Femur (tissue), 1 donor: Measurements from ENCODE around the gene SPRTN.

Source experiments
- DNase-seq: peaks from one replicate; pipeline ENCODE4 v3.0.0-alpha.2; 2017

The SPRTN gene, protein sequence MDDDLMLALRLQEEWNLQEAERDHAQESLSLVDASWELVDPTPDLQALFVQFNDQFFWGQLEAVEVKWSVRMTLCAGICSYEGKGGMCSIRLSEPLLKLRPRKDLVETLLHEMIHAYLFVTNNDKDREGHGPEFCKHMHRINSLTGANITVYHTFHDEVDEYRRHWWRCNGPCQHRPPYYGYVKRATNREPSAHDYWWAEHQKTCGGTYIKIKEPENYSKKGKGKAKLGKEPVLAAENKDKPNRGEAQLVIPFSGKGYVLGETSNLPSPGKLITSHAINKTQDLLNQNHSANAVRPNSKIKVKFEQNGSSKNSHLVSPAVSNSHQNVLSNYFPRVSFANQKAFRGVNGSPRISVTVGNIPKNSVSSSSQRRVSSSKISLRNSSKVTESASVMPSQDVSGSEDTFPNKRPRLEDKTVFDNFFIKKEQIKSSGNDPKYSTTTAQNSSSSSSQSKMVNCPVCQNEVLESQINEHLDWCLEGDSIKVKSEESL

DNA sequence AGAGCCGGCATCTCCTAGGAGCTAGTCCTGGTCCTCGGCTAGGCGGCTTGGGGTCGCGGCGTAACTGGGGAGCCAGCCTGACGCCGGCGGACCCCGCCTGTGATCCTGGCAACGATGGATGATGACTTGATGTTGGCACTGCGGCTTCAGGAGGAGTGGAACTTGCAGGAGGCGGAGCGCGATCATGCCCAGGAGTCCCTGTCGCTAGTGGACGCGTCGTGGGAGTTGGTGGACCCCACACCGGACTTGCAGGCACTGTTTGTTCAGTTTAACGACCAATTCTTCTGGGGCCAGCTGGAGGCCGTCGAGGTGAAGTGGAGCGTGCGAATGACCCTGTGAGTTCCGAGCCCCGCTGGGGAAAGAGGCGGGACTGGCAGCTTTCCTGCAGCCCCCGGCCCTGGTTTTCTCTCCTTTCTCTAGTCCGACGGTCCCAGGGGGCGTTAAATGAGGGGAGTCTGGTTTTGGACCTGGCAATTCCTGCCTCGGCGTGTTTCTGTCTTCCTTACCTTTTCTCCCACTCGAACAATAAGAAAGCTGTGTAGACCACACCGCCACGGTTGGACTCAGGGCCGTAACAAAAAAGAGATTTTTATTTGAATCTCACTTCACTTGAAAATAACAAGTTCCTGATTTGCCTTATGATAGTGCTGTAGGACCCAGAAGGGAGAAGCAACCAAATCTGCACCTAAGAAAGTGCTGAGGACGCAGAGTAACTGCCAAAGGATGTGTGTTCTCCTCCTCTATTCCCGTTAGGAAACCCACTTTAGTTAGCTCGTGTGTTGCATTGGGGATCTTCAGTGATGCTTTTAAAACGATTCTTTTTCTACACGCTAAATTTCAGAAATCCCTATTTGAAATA is at the start of gene SPRTN:
TSS of gene SPRTN (plus strand) at position 24 of the 859 bp plus-strand sequence. CDS start at position 115, 91 bp downstream.
- DNase-seq: no peak

DNA sequence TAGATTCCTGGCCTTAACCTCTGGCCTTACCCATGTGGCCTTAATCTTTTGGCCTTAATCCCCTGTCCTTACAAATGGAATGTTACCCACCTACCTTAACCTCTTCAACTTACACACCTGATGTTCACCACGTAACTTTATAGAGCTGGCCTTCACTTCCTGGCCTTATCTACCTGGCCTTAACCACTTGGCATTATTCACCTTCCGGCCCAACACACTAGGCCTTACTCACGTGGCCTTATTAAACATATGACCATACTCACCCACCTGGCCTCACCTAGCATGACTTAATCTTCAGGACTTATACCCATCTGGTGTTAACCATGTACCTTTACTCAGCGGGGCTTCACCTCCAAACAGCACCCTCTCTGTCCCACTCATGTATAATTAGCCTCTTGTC is 42.2 kb upstream of the SPRTN start:
- DNase-seq: no peak

DNA sequence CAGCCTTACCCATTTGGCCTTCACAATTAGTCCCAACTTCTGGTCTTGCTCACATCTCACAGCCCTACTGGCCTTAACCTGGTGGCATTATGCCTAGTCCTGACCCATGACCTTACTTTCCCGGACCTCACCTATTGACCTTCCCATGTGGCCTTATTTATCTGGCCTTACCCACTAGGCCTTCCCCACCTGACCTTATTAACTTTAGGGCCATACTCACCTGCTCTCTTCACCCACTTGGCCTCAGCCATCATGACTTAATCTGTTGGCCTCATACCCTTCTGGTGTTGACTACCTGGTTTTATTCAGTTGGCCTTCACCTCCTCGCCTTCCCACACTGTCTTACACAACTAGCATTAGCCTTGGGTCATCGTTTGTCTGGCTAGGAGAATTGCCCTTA is 36.1 kb upstream of the SPRTN start:
- no peak for DNase-seq

DNA sequence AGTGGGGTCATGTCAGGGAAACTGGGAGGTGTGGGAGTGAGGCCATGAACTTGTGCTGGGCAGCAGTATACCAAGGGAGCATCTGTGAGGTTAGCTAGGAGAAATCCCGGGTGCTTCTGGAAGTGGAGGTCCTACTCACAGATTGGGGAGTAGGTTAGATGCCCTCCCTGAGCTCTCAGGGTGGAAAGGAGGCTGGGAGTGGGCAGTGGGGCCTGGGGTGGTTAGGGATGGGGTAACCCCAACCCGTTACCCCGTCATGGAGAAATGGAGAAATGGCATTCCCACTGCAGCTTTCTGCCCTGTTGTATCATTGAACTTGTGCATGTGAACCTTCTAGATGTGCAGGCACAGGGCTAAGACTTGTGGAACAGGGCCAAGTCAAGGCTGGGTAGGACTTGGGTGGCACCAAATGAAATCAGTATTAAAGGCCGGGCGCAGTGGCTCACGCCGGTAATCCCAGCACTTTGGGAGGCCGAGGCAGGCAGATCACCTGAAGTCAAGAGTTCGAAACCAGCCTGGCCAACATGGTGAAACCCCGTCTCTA is 27.6 kb upstream of the SPRTN start:
- DNase-seq: no peak

DNA sequence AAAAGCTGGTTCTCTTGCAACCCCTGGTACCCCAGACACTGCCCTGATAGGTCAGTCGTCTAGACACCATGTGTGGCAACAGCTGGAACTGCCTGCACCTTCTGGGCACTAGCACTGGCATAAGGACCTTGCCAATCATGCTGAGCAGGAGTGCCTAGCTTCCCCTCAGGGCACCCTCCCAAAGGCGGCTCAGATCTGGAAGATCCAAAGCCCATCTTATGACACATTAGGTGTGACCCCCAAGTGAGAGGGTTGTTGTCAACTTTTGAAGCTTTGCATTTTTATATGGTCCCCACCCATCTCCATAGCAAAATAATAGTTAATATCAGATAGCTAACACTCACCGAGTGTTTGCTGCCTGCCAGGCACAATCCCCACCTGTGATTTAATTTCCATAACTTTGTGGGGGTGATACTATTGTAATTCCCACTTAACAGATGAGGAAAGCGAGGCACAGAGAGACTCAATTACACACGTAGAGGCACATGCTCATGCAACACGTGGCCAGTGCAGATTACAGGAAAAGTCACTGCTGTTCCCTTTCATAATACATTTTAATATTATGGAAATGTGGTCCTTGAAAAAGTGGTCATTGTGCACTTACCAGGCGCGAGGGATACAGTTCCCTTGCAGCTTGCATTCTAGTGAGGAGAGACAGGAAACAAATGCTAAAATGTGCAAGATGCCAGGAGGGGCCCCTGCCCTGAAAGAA is 26.2 kb upstream of the SPRTN start:
- no peak for DNase-seq

DNA sequence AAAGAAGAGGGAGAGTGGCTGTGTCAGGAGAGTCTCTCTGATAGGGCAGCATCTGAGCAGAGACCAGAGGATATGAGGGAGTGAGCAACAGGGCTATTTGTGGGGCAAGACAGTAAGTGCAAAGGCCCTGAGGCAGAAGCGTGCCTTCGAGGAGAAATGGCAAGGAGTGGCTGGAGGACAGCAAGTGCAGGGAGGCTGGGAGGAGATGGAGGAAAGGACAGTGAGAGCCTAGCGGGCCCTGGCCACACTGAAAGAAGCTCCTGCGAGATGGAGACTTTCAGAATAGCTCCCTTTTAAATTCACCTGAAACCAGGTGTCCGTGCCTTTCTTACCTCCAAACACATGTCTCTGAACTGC is 25.7 kb upstream of the SPRTN start:
- no peak for DNase-seq

DNA sequence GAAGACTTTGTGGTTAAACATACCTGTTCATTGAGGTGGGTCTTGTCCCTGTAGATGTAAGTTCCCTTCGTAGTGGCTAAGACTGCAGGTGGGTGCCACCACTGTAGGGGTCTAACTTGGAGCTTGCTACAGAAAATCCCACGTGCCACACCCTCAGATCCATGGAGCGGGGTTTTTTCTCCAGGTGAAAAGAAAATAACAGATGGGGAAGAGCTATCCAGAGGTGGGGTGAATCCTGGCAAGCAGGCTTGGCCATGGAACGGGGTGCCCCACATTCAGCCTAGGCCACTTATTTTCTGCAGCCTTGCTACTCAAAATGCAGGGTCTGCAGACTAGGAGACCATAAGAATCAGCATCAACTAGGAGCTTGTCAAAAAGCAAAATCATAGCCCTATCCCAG is 24.4 kb upstream of the SPRTN start:
- no peak for DNase-seq

DNA sequence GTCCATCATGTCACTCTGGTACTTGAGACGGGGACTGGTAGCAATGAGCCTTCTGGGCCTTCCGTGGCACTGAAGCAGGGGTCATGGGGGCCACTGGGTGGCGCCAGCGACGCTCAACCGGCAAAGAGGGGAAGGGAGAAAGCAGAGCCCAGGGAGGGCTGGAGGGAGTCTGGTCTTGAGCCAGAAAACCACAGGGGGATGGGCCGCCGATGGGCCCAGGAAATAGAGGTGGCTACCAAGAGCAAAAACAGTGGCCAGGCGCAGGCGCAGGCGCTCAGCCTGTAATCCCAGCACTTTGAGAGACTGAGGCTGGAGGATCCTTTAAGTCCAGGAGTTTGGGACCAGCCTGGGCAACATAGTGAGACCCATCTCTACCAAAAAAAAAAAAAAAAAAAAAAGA is 22.2 kb upstream of the SPRTN start:
- DNase-seq: no peak

DNA sequence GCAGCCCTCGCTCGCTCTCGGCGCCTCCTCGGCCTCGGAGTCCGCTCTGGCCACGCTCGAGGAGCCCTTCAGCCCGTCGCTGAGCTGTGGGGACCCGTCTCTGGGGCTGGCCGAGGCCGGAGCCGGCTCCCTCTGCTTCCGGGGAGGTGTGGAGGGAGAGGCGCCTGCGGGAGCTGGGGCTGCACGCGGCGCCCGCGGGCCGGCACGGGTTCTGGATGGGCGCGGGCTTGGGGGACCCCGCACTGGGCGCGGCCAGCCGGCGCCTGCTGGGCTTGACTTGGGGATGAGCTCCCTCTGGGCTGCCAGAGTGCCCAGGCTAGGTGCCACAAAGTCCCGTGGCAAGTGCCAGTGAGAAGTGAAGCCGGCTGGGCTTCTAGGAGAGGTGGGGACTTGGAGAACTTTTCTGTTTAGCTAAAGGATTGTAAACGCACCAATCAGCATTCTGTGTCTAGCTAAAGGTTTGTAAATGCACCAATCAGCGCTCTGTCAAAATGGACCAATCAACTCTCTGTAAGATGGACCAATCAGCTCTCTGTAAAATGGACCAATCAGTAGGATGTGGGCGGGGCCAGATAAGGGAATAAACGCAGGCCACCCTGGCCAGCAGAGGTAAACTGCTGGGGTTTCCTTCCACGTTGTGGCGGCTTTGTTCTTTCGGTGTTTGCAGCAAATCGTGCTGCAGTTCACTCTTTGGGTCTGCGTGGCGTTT is 20.6 kb upstream of the SPRTN start:
- DNase-seq: no peak

DNA sequence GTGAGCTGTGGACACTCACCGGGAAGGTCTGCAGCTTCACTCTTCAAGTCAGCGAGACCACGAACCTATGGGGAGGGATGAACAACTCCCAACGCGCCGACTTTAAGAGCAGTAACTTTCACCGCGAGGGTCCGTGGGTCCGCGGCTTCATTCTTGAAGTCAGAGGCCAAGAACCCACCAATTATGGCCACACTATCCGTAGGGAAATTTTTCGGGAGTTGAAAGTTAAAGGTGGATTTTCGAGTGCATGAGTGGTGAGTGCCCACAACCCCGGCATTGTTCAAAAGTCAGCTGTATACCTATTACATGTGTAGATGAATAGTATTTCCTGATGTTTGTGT is 20.1 kb upstream of the SPRTN start:
- DNase-seq: no peak

DNA sequence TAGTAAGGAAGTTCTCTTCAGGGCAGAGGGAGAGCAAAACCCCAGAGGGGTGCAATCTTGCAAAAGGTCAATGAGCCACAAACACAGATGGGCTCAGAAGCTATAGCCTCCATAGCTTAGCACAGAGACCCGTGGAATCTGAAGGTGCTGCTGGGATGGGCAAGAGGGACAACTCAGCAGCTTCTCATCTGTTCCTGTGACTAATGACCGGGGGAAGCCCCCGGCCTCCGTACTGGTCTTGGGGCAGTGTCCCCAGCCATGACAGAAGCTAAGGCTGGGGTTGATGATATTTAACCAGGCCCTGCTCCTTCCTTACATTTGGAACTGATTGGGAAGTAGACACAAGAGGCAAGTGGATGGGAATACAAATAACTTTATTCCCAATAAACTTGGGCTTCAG is 19.5 kb upstream of the SPRTN start:
- DNase-seq: no peak

DNA sequence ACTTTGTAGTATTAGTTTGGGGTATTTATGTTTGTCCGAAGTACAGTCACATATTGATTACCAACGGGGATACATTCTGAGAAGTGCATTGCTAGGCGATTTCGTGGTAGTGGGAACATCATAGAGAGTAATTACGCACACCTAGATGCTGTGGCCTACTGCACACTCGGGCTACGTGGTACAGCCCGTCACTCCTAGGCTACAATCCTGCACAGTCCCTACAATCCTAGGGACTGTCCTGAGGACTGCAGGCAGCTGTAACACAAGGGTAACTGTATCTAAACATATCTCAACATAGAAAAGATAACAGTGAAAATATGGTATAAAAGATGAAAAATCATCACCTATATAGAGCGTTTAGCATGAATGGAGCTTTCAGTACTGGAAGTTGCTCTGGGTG is 19.0 kb upstream of the SPRTN start:
- no peak for DNase-seq

DNA sequence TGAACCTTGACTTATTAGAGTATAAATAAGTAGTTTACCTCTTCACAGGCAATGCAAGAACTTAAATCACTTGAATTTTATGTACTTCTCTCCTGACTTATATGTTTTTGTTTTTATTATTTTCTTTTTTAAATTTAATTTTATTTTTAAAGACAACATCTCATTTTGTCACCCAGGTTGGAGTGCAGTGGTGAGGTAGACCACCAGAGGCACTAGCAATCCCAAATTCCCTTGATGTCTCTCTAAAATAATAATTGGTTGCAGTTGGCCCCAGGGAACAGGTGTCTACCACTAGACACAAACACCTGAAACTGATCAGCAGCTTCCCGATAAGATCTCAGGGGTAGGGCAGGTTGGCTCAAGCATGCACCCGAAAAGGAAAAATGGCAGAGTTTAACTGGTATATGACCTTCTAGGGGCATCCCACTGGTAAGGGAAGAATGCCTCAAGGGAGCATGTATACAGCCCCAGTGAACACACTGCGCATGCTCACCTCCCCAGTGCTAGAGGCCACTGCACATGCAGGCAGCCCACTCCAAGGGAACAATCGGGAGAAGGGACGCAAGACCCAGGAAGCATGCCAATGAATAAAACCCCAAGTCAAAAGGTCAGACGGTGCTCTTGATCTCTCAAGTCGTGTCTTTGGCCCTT is 15.1 kb upstream of the SPRTN start:
- DNase-seq: no peak

DNA sequence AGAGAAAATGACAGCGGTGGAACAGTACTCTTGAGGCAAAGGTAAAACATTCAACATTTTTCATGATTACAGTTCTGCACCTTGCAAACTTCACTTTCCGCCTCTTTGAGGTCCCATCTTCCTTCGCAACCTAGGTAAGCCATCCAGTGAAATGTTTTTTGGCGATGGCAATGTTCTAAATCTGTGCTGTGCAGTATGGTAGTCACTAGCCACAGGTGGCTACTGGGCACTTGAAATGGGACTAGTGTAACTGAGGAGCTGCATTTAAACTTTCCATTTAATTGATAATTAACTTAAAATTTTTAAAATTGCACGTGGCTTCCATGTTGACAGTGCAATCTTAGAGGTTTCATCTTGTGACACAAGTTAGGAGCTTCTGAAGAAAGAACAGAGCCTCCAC is 13.4 kb upstream of the SPRTN start:
- no peak for DNase-seq

DNA sequence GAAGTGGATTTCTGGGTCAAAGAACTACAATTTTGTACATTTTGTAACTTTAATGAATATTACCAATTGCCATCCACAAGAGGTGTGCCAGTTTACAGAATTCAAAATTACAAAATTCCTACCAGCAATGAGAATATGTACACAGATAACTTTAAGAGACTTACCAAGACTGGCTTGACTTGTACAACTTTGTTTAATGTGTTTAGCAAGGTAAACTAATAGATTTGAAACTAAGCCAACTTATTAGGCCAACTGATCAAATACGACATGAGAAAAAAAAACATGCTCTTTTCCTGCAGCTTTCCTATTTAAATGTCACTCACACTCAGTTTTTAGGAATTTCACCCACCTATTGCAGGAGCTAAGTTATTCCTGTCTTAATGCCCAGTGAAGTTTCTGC is 11.8 kb upstream of the SPRTN start:
- DNase-seq: no peak

DNA sequence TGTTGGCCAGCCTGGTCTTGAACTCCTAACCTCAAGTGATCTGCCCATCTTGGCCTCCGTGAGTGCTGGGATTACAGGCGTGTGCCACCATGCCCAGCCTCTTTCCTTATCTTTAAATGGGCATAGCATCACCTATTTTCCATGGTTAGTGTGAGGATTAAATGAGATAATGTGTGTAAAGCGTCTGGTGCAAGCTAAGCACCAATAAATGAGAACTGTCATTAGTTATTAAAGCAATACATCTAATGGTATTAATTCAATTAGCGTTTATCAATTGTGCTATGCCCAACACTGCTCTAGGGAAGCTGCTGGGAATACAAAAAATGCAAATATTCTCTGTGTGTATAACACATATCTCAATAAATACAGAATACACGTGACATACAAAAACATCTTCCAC is 10.5 kb upstream of the SPRTN start:
- no peak for DNase-seq

DNA sequence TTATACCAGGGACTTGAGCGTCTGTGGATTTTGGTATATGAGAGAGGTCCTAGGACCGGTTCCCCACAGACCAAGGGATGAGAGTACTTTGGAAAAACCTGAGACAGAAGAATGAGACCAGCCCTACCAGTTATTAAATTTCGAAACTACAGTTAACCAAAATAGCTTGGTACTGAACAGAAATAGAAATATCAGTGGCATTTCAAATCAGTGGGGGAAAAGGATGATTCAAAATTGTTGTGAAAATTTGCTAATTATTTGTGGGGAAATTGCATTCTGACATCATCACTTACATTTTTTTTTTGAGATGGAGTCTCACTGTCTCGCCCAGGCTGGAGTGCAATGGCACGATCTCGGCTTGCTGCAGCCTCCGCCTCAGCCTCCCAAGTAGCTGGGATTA is 8.6 kb upstream of the SPRTN start:
- no peak for DNase-seq

DNA sequence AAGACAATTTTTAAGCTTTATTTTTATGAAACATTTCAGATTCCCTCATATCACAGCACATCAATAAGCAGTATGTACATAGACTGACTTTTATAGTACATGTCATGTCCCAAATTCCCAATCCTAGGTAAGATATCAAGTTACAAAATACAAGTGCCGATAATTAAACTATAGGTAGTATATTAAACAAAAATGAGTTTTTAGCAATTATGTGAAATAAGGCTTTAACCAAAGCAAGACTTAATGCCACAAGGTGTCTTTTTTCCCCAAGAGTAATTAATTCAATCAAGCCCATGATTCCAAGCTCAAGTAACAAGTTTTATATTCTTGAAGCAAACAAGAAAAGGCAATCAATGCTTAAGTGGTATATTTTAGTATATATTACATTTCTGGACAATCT is 5.3 kb upstream of the SPRTN start:
- DNase-seq: no peak

DNA sequence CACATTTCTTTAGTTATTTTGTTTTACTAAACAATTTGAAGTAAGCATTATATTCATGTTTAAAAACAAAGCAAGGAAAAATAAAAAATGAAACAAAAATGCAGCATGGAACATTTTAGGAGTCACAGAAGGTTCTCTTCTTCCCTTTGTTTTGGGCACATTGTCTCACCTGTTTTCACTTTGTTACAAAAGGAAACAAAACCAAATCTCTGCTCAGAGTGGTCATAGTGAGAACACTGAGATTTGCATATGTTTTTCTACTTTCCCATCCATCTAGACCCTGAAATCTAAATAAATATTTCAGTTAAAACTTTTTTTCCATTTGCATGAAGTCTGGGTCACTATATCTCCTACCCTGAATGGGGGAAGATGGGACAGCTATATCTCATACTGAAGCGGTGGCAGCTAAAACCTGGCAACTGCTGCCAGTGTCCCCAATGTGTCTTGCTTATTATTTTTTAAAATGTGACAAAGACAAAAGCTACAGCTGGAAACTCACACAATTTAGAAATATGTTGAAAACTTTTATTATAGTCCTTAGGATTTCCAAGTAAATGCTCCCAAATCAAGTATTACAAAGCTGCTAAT is 3.9 kb upstream of the SPRTN start:
- DNase-seq: no peak

DNA sequence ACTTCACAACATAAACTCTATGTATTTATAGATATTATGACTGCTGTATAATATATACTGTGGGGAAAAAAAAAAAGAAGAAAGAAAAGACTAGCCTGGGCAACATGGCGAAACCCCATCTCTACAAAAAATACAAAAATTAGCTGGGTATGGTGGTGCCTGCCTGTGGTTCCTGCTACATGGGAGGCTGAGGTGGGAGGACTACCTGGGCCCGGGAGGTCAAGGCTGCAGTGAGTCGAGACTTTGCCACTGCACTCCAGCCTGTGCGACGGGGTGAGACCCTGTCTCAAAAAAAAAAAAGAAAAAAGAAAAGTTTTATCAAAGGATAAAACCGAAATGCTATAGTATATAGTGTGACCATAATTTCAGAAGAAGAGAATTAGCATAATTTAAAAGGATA is 3.1 kb upstream of the SPRTN start:
- no peak for DNase-seq
